HTERT RPE-1 (cell line): Measurements from ENCODE around the gene INSIG1.

Experiments
- in situ Hi-C: fragments of 300-500 bp; cut with MboI; formaldehyde crosslinking; loops from 4 replicates; pipeline ENCODE4 v1.14.3; 2020; ENCODE audit warnings: low sequenced_read_pairs

The INSIG1 gene

DNA sequence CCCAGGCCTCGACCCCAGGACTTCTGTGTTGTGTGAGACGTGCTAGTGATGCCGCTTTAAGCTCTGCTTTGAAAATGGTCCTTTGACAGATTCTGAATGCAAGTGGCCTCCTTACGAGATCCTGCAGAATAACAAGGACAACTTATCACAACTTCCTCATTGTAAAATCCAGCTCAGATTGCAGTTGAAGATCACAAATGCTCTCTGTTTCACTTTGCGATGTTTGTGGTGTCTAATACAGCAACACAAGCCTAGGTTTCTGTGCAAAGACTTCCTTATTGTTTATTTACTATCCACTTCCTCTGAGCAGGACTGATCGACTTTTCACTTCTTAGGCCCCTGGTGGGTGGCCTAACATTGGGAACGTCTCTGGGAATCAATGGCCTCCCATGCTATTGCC, 31.7 kb upstream of the INSIG1 start:
- in situ Hi-C loops: no loop called here

DNA sequence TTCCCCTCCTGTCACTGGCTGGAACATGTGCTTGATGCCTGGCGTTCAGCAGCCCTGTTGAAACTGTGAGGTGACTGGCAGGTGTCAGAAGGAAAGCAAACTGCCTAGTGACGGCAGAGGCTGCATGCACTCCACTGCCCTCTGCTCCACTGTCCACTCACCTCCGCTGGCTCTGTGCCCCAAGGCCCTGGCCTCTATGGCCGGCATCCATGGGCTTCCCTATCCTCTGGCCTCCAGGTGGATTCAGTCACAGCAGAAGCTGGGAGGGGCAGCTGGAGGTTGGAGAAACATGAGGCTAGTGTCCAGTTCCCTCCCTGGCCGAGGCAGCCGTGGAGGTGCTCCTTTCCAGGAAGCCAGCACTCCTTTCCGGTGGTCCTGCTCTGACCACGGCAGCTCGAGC, 31.2 kb upstream of the INSIG1 start:
- in situ Hi-C loops: no loop called here

DNA sequence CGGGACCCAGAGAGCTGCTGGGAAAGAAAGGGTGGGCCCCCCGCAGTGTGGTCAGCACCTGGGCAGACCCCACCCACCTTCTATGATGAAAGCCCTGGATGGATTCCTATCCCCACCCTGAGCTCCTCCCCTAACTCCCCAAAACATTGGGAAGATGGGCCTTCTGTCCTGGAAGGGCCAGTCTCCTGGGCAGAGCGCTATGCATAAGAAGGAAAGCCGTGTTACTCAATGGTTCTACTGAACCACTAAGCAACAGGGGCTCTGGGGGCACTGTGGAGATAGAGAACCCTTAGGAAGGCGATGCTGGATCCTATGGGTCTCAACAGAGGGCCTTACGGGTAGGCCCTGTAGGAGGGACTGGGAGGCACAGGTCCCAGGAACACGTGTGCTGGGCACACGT, 30.7 kb upstream of the INSIG1 start:
- in situ Hi-C loops: no loop called here

GRCh38 chr7:155267436-155267835, 30.2 kb upstream of the INSIG1 start:
- in situ Hi-C loops: no loop called here

DNA sequence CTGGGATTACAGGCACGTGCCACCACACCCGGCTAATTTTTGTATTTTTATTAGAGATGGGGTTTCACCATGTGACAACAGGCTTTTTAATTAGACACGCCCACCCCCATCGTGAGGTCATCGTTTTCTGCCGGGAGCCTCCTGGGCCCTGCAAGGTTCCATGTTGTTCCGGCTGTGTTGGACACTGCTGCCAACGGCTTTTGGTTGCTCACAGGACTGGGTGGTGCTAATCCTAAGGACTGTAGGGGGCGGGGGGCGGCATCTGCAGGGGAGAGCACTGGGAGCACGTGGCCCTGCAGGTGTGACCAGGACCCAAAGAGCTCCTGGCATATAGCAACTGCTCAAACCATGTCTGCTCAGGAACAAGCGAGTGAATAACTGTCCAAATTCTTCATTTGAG, 29.5 kb upstream of the INSIG1 start:
- in situ Hi-C loops: no loop called here

DNA sequence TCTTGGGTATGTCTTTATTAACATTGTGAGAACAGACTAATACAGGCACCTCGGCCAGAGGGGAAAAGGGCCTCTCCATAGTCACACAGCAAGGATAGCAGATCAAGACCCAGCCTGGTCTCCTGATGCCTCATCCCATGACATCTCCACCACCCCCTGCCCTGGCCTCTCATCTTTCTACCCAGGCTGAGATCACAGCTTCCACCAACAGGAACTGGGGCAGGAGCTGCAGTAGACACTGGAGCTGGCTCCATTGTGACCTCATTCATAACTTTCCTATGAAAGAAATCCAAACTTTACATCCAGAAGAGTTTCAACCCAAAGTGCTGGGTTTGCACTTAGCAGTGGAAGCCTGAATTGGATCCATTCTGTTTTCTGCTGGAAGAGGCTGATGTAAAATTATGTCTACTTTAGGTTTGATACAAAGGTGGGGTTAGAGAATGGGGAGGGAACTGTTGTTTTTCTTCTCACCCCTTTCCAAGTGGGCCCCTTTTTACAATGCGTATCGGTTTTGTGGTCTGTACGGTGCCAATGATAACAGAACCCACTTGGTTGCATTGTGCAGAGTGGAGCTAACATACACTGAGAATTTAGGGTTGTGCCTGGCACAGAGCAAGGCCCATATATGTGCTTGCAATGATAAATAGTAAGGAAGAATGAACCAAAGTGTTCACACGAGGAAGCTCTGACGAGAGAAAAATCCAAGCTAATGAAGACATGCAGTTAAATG, 28.6 kb upstream of the INSIG1 start:
- in situ Hi-C loops: no loop called here

DNA sequence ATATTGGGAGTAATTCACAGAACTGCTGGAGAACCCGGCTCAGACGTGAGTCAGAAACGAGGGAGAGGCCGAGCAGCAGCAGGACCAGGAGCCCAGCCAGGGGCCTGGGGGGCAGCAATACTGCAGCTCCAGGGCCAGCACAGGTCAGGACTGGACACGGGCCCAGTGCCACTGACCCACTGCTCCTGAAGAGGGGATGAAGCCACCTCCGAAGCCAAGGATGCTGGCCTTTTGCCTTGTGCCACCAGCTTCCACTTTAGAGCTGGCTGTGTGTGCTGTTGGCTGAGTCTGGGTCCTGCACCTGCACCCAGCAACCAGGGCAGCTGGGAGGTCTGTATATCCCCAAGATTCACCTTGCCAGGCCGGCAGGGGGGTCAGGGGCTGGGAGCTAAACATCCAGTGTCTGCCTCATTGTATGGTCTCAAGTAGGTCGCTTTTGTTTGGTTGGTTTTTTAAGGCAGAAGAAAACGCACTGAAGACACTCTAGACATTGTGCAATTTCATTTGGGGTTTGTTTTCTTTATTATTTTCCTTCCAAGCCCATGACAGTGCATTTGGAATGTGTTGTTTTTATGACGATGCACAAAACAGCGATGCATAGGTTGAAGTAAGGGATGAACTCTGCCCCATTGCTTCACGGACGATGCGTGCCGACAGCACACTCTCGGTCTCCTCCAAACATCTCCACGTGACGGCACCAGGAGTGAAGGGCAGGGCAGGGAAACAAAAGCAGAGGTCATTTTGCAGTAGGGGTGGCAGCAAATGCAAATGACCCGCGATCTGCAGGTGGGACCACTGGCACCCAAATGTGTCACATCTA, 27.7 kb upstream of the INSIG1 start:
- in situ Hi-C loops: no loop called here

DNA sequence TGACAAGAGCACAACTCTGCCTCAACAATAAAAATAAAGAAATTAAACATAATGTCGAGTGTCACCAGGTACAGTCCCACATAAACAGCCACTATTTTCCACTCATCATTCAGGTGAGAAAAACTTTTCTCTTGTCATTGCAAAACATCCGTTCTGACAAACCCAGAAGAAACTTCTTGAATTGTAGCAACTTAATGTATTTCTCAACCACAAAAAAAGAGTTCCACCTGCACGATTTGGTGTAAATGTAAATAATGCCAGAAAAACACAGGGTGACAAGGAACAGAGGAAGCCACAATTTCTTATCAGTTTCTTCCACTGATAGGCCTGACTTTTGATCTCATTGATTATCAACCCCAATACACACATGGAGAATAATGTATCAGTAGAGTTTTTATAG, 26.8 kb upstream of the INSIG1 start:
- in situ Hi-C loops: no loop called here

GRCh38 chr7:155274633-155275355, 22.9 kb upstream of the INSIG1 start:
- in situ Hi-C loops: no loop called here

GRCh38 chr7:155276042-155276799, 21.5 kb upstream of the INSIG1 start:
- in situ Hi-C loops: no loop called here

DNA sequence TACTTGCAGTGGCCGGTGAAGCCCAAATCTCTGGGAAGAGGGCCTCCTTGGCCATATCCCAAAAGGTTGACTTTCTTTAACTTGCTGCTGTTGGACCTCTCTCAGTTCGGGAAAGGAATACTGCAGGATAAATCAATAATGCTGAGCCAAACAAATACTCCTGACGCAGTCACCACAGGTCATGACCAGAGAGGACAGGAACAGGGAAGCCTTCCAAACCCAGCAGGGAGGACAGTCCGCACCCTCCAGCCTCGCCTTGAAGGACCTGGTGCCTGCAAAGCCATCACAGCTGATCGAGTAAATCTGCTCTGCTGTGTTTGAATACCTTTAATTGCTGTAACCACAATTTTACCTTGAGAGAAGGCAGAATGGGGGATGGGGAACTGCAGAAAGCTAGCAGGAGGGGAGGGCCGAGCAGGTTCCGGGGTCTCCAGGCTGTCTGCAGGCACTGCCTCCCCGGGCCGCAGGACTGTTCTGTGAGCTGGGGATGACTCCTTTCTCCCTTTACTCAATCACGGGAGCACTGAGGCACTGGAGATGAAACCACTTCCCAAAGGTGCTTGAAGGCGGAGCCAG, 20.8 kb upstream of the INSIG1 start:
- in situ Hi-C loops: no loop called here

GRCh38 chr7:155277385-155277994, 20.2 kb upstream of the INSIG1 start:
- in situ Hi-C loops: no loop called here

DNA sequence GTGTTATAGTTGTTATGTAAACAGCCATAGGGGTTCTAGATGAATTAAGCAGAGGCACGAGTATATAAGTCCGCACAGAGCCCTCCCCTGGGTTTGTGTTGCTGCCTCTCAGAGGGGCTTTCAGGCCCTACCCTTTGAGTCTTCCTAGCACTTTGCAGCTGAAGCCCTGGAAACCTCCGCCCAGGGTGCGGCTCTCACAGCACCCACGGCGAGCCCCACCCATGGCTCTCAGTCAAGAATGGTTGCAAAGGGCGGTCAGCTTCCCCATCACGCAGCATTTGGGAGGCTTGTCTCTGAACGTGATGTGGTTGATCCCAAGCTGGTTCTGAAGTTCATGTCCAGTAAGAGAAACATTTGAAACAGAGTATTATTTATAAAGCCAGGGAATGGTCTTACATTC, 18.8 kb upstream of the INSIG1 start:
- in situ Hi-C loops: no loop called here

- in situ Hi-C loops: no loop called here
Measured at GRCh38 chr7:155279787-155280445, 17.8 kb upstream of the INSIG1 start.

GRCh38 chr7:155280446-155281397, 17.0 kb upstream of the INSIG1 start:
- in situ Hi-C loops: no loop called here

- in situ Hi-C loops: no loop called here
Measured at GRCh38 chr7:155281398-155281969, 16.2 kb upstream of the INSIG1 start.

DNA sequence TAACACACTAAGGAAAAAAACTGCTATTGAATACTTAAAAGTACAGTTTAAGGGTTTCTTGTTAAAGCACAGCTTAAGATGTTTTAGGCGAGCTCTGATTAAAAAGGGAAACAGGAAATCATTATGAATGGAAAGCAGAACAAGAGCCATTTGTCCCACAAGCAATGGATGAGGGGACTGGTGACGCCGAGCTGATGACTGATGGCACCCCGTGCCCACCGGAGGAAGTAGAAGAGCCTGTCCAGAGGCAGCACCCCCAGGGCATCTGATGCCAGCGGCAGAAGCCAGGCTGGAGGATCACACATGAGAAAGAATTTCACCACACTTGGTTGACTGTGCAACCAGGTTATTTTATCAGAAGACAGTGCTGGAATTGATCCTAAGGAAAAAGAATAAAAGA, 15.0 kb upstream of the INSIG1 start:
- in situ Hi-C loops: no loop called here

GRCh38 chr7:155283565-155284194, 14.0 kb upstream of the INSIG1 start:
- in situ Hi-C loops: no loop called here
